A673 (cell line): ENCODE results near the gene EFCAB5. TPM values are rescaled to one million over a fixed set of nuclear protein-coding genes. Genes with fewer than 3 reads are reported as not detected.

ENCODE experiments used
- BruUV-seq: library from RNA; stranded (reverse); fragments of 400-500 nt; replicated peaks from 2 replicates; lab custom pipeline; 2021; lab: Mats Ljungman, UMichigan
- CTCF ChIA-PET: fragments of 300-600 bp; sonication (Branson Sonifier 250); formaldehyde crosslinking; loops from one replicate; lab custom pipeline; 2022; ENCODE audit warnings: antibody characterized with exemption; lab: Charles Lee
- POLR2A ChIA-PET: fragments of 300-600 bp; sonication (Branson Sonifier 250); formaldehyde crosslinking; loops from one replicate; lab custom pipeline; 2022; ENCODE audit warnings: antibody characterized with exemption; ENCODE audit not compliant: low non-redundant PET; lab: Charles Lee
- DNase-seq: peaks from one replicate; pipeline ENCODE4 v3.0.0-alpha.2; 2015; ENCODE audit warnings: low spot score
- H3K27ac ChIP-seq: fragments of 200-600 bp; sonication (generic); 2 replicates; pipeline ENCODE4 v1.5.1; 2016; ENCODE audit warnings: mixed run types, low read depth, mild to moderate bottlenecking, mixed read lengths, antibody characterized with exemption, low read length; ENCODE audit not compliant: poor library complexity, severe bottlenecking
- H3K27me3 ChIP-seq: fragments of 200-600 bp; sonication (generic); replicated peaks from 2 replicates; pipeline ENCODE4 v1.6.1; 2017; ENCODE audit warnings: mixed run types, low read depth, mild to moderate bottlenecking, mixed read lengths, antibody characterized with exemption, low read length; ENCODE audit not compliant: insufficient read depth, poor library complexity
- H3K36me3 ChIP-seq: fragments of 200-600 bp; sonication (generic); 2 replicates; pipeline ENCODE4 v1.6.1; 2016; ENCODE audit warnings: mixed run types, mild to moderate bottlenecking, mixed read lengths, antibody characterized with exemption, low read length; ENCODE audit not compliant: insufficient read depth, poor library complexity, severe bottlenecking
- H3K4me1 ChIP-seq: fragments of 200-600 bp; sonication (generic); 2 replicates; pipeline ENCODE4 v1.6.1; 2017; ENCODE audit warnings: mixed run types, mild to moderate bottlenecking, mixed read lengths, antibody characterized with exemption, low read length; ENCODE audit not compliant: insufficient read depth, poor library complexity, severe bottlenecking
- H3K4me3 ChIP-seq: fragments of 200-600 bp; sonication (generic); 2 replicates; pipeline ENCODE4 v1.5.1; 2016; ENCODE audit warnings: low read depth, mixed run types, mild to moderate bottlenecking, mixed read lengths, low read length; ENCODE audit not compliant: poor library complexity, severe bottlenecking
- H3K9me3 ChIP-seq: fragments of 200-600 bp; sonication (generic); 2 replicates; pipeline ENCODE4 v1.6.1; 2016; ENCODE audit warnings: mixed run types, low read depth, mild to moderate bottlenecking, mixed read lengths, antibody characterized with exemption, low read length; ENCODE audit not compliant: poor library complexity, severe bottlenecking
- CTCF ChIP-seq: fragments of 300-800, 200-600 bp; sonication (generic); conservative IDR thresholded peaks from 2 replicates; pipeline ENCODE4 v1.5.1; 2017; ENCODE audit warnings: low read depth, mild to moderate bottlenecking, antibody characterized with exemption, low read length, moderate library complexity, mixed read lengths
- EZH2 ChIP-seq: fragments of 200-600 bp; sonication (generic); IDR thresholded peaks from 2 replicates; pipeline ENCODE4 v1.6.1; 2017; ENCODE audit warnings: borderline replicate concordance, low read depth, mild to moderate bottlenecking, mixed read lengths, antibody characterized with exemption, low read length; ENCODE audit not compliant: poor library complexity, severe bottlenecking
- intact Hi-C: fragments of 100-400 bp; cut with micrococcal nuclease; formaldehyde crosslinking; loops from one replicate; pipeline ENCODE4 v1.10.0; 2022; ENCODE audit not compliant: unreplicated experiment
- total RNA-seq: library from RNA; stranded (reverse); gene quantifications from 2 replicates; pipeline ENCODE4 v1.2.3, GENCODE V29; 2021

EFCAB5 gene
- total RNA-seq, 1 experiment from 2014 or later, result 2.8 TPM

- ChIA-PET POLR2A (no interaction called here), CTCF (interaction anchor here (0.7 to 1.9 kb wide), 10 partner anchors 8 to 1731 kb away, joined by 3 to 15 read pairs (median 4); partner anchors contain the start of gene SLC6A4)
- Histone ChIP-seq H3K4me3 (no peak overlapping the region), H3K36me3 (no peaks in the 10 kb centered on the region), H3K27ac (no peak overlapping the region), H3K4me1 (no peaks in the 10 kb centered on the region), H3K9me3 (no peaks in the 10 kb centered on the region), H3K27me3 (no peaks in the 10 kb centered on the region)
- intact Hi-C loops, result loop anchor here (1.0 to 5.0 kb wide), 2 partner anchors 173 to 232 kb away; no protein-coding TSS in a partner anchor
- no TSS peak for BruUV-seq
- no peak for DNase-seq
- TF ChIP-seq EZH2 (no peak), CTCF (no peak)
Observed at GRCh38 chr17:30103921-30104320, 162.5 kb downstream of the EFCAB5 start.

- H3K27me3 ChIP-seq, result no peaks in the 10 kb centered on the region
- H3K36me3 ChIP-seq, result no peaks in the 10 kb centered on the region
- ChIA-PET CTCF (interaction anchor here (0.5 to 1.9 kb wide), 21 partner anchors 8 to 1731 kb away, joined by 3 to 15 read pairs (median 5); partner anchors contain the start of gene SLC6A4), POLR2A (no interaction called here)
- H3K4me3 ChIP-seq, result peak overlapping the region; percentile 44
- H3K27ac ChIP-seq, result no peak overlapping the region
- intact Hi-C loops, result loop anchor here (1.0 to 5.0 kb wide), 2 partner anchors 173 to 232 kb away; no protein-coding TSS in a partner anchor
- H3K4me1 ChIP-seq, result no peaks in the 10 kb centered on the region
- no peaks in the 10 kb centered on the region for H3K9me3 ChIP-seq
- TF ChIP-seq EZH2, result no peak
- peak; percentile 98 for TF ChIP-seq CTCF
- DNase-seq, result peak; percentile 88
- BruUV-seq, result no TSS peak
Observed at GRCh38 chr17:30104575-30105339, 163.3 kb downstream of the EFCAB5 start.

GRCh38 chr17:30112794-30113193 lies 171.4 kb downstream of the EFCAB5 start:
- peaks cover 12% of the 10 kb centered on the region for H3K4me1 ChIP-seq
- H3K27me3 ChIP-seq, result no peaks in the 10 kb centered on the region
- ChIA-PET POLR2A (no interaction called here), CTCF (interaction anchor here (1.1 kb wide), 1 partner anchor 8 kb away, joined by 3 read pairs; no protein-coding TSS in a partner anchor)
- no peak overlapping the region for H3K4me3 ChIP-seq
- no TSS peak for BruUV-seq
- H3K36me3 ChIP-seq, result no peaks in the 10 kb centered on the region
- no peak for DNase-seq
- intact Hi-C loops, result no loop called here
- H3K27ac ChIP-seq, result no peak overlapping the region
- H3K9me3 ChIP-seq, result no peaks in the 10 kb centered on the region
- TF ChIP-seq EZH2 (no peak), CTCF (no peak)
